ENCODE data around the gene LMF2.
A peak's percentile ranks its signal among the peaks of the same experiment; 100 is the strongest.

LMF2 gene

DNA sequence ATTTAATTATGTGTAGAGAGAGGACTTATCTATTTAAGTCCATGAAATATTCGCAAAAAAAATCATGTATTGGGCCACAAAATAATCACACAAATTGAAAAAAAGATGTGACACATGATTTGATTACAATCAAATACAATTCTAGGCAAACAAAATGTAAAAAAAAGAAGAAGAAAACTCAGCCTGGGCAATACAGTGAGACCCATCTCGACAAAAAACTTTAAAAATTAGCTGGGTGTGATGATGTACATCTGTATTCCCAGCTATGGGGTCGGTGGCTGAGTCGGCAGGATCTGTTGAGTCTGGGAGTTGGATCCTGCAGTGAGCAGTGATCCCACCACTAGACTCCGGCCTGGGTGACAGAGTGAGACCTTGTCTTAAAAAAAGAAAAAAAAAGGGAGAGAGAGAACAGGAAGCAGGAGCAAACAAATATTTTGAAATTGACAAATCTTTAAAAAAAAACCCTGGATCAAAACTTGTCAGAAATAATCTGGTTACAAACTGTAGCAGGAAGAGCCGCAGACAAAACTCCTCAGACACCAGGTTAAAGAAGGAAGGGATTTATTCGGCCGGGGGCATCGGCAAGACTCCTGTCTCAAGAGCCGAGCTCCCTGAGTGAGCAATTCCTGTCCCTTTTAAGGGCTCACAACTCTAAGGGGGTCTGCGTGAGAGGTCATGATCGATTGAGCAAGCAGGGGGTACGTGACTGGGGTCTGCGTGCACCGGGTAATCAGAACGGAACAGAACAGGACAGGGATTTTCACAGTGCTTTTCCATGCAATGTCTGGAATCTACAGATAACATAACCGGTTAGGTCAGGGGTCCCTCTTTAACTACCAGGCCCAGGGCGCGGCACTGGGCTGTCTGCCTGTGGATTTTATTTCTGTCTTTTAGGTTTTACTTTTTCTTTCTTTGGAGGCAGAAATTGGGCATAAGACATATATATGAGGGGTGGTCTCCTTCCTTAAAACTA lies 25.6 kb upstream of the LMF2 start:
- TF ChIP-seq, protein P1, sequence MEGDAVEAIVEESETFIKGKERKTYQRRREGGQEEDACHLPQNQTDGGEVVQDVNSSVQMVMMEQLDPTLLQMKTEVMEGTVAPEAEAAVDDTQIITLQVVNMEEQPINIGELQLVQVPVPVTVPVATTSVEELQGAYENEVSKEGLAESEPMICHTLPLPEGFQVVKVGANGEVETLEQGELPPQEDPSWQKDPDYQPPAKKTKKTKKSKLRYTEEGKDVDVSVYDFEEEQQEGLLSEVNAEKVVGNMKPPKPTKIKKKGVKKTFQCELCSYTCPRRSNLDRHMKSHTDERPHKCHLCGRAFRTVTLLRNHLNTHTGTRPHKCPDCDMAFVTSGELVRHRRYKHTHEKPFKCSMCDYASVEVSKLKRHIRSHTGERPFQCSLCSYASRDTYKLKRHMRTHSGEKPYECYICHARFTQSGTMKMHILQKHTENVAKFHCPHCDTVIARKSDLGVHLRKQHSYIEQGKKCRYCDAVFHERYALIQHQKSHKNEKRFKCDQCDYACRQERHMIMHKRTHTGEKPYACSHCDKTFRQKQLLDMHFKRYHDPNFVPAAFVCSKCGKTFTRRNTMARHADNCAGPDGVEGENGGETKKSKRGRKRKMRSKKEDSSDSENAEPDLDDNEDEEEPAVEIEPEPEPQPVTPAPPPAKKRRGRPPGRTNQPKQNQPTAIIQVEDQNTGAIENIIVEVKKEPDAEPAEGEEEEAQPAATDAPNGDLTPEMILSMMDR (IDR thresholded peaks at IDR 0.05; ENCODE audit: poor library complexity, severe bottlenecking) = no peak
- Histone ChIP-seq H3K27me3 (ENCODE audit: insufficient read depth, poor library complexity, severe bottlenecking) (no peaks in the 10 kb centered on the region), H3K27ac (ENCODE audit: poor library complexity, severe bottlenecking) (no peak overlapping the region), H3K4me1 (ENCODE audit: insufficient read depth, poor library complexity, severe bottlenecking) (no peaks in the 10 kb centered on the region), H3K36me3 (ENCODE audit: low read depth) (no peaks in the 10 kb centered on the region), H3K4me3 (ENCODE audit: severe bottlenecking) (no peak overlapping the region), H3K9me3 (ENCODE audit: severe bottlenecking) (no peaks in the 10 kb centered on the region)
- ATAC-seq (ENCODE audit: low read depth) (no peak), DNase-seq (ENCODE audit: low spot score) (no peak)

DNA sequence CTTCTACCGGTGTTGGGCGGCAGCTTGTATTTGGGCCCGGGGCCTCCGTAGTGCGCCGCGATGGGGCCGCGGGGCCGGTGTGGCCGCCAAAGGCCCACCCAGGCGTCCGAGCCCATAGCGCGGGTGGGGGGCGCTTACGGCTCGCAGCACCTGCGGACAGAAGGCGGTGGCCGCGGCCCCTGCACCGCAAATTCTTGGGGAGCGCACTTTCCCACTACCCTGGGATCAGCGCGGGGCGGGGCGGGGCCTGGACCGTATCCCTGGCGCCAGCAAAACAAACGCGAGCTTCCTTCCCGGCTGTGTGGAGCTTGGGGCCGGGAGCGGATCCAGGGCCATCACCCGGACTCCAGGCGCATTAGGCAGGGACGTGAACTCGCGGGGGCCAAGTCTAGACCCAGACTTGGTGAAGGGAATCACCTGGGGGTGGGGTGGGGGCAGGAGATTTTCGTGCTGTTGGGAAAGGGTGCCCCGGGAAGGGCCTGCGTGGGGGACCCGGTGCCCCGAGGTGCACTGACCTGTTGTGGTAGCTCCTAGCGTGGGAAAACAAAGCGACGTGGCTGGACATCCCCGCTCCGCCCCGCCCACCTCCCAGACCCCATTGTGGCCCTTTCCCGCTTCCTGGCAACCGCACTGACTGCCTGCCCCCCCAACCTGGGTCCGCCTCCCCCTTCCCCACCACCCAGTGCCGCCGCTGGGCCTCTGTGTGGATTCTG lies 24.6 kb upstream of the LMF2 start:
- TF ChIP-seq, protein P1 (IDR thresholded peaks at IDR 0.05; ENCODE audit: poor library complexity, severe bottlenecking) = no peak
- H3K4me1 ChIP-seq (ENCODE audit: insufficient read depth, poor library complexity, severe bottlenecking) = no peaks in the 10 kb centered on the region
- peak; percentile 71 for DNase-seq (ENCODE audit: low spot score)
- peak overlapping the region; percentile 67 for H3K4me3 ChIP-seq (ENCODE audit: severe bottlenecking)
- peak; percentile 45 for ATAC-seq (ENCODE audit: low read depth)
- H3K27ac ChIP-seq (ENCODE audit: poor library complexity, severe bottlenecking) = peak overlapping the region; percentile 81
- no peaks in the 10 kb centered on the region for H3K9me3 ChIP-seq (ENCODE audit: severe bottlenecking)
- H3K27me3 ChIP-seq (ENCODE audit: insufficient read depth, poor library complexity, severe bottlenecking) = no peaks in the 10 kb centered on the region
- H3K36me3 ChIP-seq (ENCODE audit: low read depth) = no peaks in the 10 kb centered on the region

DNA sequence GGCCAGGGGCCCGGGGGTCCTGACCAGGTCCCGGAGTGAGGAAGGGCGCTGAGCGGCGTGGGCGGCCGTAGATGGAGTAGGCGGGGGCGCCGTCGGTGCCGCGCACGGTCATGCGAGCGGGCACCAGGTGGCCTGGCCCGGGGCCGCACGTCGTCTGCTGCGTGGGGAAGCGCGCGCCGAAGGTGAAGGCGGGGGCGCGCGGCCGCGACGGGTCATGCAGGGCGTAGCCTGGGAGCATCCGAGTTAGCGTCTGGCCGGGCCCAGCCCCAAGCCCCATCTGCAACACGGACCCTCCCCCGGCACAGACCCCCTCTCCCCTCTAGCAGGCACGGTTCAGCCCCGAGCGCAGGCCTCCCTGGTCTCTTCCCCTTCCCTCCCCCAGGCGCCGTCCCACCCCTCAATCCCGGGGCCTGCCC lies 24.1 kb upstream of the LMF2 start:
- Histone ChIP-seq H3K36me3 (ENCODE audit: low read depth) (no peaks in the 10 kb centered on the region), H3K9me3 (ENCODE audit: severe bottlenecking) (no peaks in the 10 kb centered on the region), H3K4me1 (ENCODE audit: insufficient read depth, poor library complexity, severe bottlenecking) (no peaks in the 10 kb centered on the region), H3K27ac (ENCODE audit: poor library complexity, severe bottlenecking) (peak overlapping the region; percentile 81), H3K27me3 (ENCODE audit: insufficient read depth, poor library complexity, severe bottlenecking) (no peaks in the 10 kb centered on the region), H3K4me3 (ENCODE audit: severe bottlenecking) (peak overlapping the region; percentile 67)
- DNase-seq (ENCODE audit: low spot score) (peak; percentile 71), ATAC-seq (ENCODE audit: low read depth) (peak; percentile 27)
- TF ChIP-seq, protein P1 (IDR thresholded peaks at IDR 0.05; ENCODE audit: poor library complexity, severe bottlenecking) = no peak

DNA sequence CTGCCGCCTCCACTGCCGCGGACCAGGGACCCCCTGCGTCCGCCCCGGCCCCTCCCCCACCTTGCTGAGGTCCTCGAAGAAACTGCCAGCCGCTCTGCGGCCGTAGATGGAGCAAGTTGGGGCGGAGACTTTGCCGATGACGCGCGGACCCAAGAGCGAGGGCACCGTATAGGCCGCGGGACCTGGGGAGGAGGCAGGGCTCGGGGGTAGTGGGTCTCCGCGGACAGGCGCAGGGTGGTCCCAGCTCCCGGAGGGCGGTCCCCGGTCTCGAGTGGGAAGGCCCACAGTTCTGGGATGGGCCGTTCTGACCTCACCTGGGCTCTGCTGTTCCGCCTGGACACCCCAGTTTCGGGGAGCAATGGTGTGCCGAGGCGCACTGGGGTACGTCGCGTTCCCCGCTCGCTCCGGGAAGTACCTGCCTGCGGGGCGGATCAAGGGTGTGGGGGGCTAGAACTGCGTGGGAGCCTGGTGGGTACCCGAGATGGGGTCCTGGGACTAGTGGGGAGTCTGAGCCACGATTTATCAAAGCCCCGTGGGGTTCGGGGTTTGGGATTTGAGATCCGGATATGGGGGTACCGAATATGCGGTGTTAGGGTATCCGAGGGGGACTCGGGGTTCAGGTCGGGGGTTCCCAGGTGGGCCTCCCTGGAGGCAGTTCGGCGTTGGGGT lies 23.5 kb upstream of the LMF2 start:
- TF ChIP-seq, protein P1 (IDR thresholded peaks at IDR 0.05; ENCODE audit: poor library complexity, severe bottlenecking) = no peak
- ATAC-seq (ENCODE audit: low read depth) (peak; percentile 46), DNase-seq (ENCODE audit: low spot score) (peak; percentile 87)
- H3K27me3 ChIP-seq (ENCODE audit: insufficient read depth, poor library complexity, severe bottlenecking) = no peaks in the 10 kb centered on the region
- no peaks in the 10 kb centered on the region for H3K9me3 ChIP-seq (ENCODE audit: severe bottlenecking)
- peak overlapping the region; percentile 81 for H3K27ac ChIP-seq (ENCODE audit: poor library complexity, severe bottlenecking)
- H3K4me1 ChIP-seq (ENCODE audit: insufficient read depth, poor library complexity, severe bottlenecking) = no peaks in the 10 kb centered on the region
- no peaks in the 10 kb centered on the region for H3K36me3 ChIP-seq (ENCODE audit: low read depth)
- peak overlapping the region; percentile 67 for H3K4me3 ChIP-seq (ENCODE audit: severe bottlenecking)
